ENCODE results near the gene RIC1. TPM values are rescaled to one million over a fixed set of nuclear protein-coding genes. Genes with fewer than 3 reads are reported as not detected.
"Not testable (repeated sequence)": the region's sequence is repeated elsewhere in the genome, so short reads cannot be mapped to it uniquely, and the experiment has no call there.

RIC1 gene
- polyA plus RNA-seq, 5 donors = 23.4 to 33.6 (median 31.2) TPM

- no peak for DNase-seq
These were observed 92.6 kb downstream of the RIC1 start for GRCh38 chr9:5721279-5722087.

GRCh38 chr9:5722679-5723078 is 93.8 kb downstream of the RIC1 start:
- not testable (repeated sequence) for DNase-seq

- DNase-seq = no peak
These were observed 106.2 kb downstream of the RIC1 start for GRCh38 chr9:5735072-5735471.

GRCh38 chr9:5736563-5737346 is 107.8 kb downstream of the RIC1 start:
- DNase-seq = no peak

GRCh38 chr9:5743109-5743508 is 114.2 kb downstream of the RIC1 start:
- no peak for DNase-seq

GRCh38 chr9:5748438-5748837 is 119.5 kb downstream of the RIC1 start:
- no peak for DNase-seq

GRCh38 chr9:5749306-5749705 is 120.4 kb downstream of the RIC1 start:
- no peak for DNase-seq

GRCh38 chr9:5750569-5750968 is 121.7 kb downstream of the RIC1 start:
- DNase-seq = no peak

- no peak for DNase-seq
These were observed 127.7 kb downstream of the RIC1 start for GRCh38 chr9:5756633-5757032.

- no peak for DNase-seq
These were observed 131.4 kb downstream of the RIC1 start for GRCh38 chr9:5760338-5760737.

- no peak for DNase-seq
These were observed 133.5 kb downstream of the RIC1 start for GRCh38 chr9:5762421-5762820.

- DNase-seq = no peak
These were observed 135.4 kb downstream of the RIC1 start for GRCh38 chr9:5764130-5764868.

- DNase-seq = no peak
These were observed 139.3 kb downstream of the RIC1 start for GRCh38 chr9:5767968-5768932.

- DNase-seq = no peak
These were observed 144.6 kb downstream of the RIC1 start for GRCh38 chr9:5773324-5773999.

GRCh38 chr9:5778805-5779204 is 149.9 kb downstream of the RIC1 start:
- no peak for DNase-seq

- not testable (repeated sequence) for DNase-seq
These were observed 150.9 kb downstream of the RIC1 start for GRCh38 chr9:5779705-5780218.

GRCh38 chr9:5783420-5783819 is 154.5 kb downstream of the RIC1 start:
- not testable (repeated sequence) for DNase-seq

GRCh38 chr9:5783982-5784381 is 155.1 kb downstream of the RIC1 start:
- no peak for DNase-seq

GRCh38 chr9:5784526-5785315 is 155.8 kb downstream of the RIC1 start:
- no peak for DNase-seq
